Motor neuron (in vitro differentiated cells): ENCODE results near the gene ZNF740. TPM values are rescaled to one million over a fixed set of nuclear protein-coding genes. Genes with fewer than 3 reads are reported as not detected.
A peak's percentile ranks its signal among the peaks of the same experiment; 100 is the strongest.

ENCODE experiments used
- ATAC-seq, 8 experiments: fragments of 200-7000 bp; cut with Tn5 transposase; replicated peaks in 6 of 8; 2 replicates each; pipeline ENCODE4 v1.8.0; 2021; ENCODE audit warnings: mild to moderate bottlenecking in 8 of 8, moderate library complexity in 8 of 8
- H3K27ac ChIP-seq, 2 donors: fragments of 250-450 bp; sonication (Bioruptor Pico); 2 replicates each; pipeline ENCODE4 v1.9.0; 2021; ENCODE audit warnings: antibody characterized with exemption in 2 of 2, mild to moderate bottlenecking in 2 of 2, moderate library complexity in 1 of 2
- H3K4me1 ChIP-seq, 2 donors: fragments of 250-450 bp; sonication (Bioruptor Pico); replicated peaks in 1 of 2; 2 replicates each; pipeline ENCODE4 v1.6.1; 2021; ENCODE audit warnings: antibody characterized with exemption in 2 of 2, mild to moderate bottlenecking in 2 of 2, moderate library complexity in 1 of 2
- H3K4me3 ChIP-seq, 5 donors: fragments of 250-450 bp; sonication (Bioruptor Pico); 2 replicates each; pipeline ENCODE4 v1.9.0; 2021; ENCODE audit warnings: antibody characterized with exemption in 5 of 5, mild to moderate bottlenecking in 5 of 5, moderate library complexity in 4 of 5
- WGBS, 10 experiments: fragments of 450-650 bp; shearing (Covaris generic); methylation state at CpG; one replicate each; pipeline ENCODE4 v1.0.0; 2022; 5-methylcytosine and 5-hydroxymethylcytosine counted together
- in situ Hi-C, 9 experiments: fragments of 400-800 bp; cut with MboI; loops; one replicate each; pipeline ENCODE4 v1.15.0; 2021; ENCODE audit warnings: low sequenced_read_pairs in 9 of 9, low pct_unique_long_range_greater_than_20kb in 2 of 9; ENCODE audit not compliant: unreplicated experiment in 9 of 9
- total RNA-seq, 8 experiments: library from RNA; unstranded; fragments of 300-600 nt; gene quantifications; 2 replicates each; pipeline versions ENCODE4 v1.2.3 to v1.2.4, GENCODE V29; 2022

Gene ZNF740
- total RNA-seq, 8 experiments from 2014 or later = 13.8 to 39.8 (median 19.1) TPM

DNA sequence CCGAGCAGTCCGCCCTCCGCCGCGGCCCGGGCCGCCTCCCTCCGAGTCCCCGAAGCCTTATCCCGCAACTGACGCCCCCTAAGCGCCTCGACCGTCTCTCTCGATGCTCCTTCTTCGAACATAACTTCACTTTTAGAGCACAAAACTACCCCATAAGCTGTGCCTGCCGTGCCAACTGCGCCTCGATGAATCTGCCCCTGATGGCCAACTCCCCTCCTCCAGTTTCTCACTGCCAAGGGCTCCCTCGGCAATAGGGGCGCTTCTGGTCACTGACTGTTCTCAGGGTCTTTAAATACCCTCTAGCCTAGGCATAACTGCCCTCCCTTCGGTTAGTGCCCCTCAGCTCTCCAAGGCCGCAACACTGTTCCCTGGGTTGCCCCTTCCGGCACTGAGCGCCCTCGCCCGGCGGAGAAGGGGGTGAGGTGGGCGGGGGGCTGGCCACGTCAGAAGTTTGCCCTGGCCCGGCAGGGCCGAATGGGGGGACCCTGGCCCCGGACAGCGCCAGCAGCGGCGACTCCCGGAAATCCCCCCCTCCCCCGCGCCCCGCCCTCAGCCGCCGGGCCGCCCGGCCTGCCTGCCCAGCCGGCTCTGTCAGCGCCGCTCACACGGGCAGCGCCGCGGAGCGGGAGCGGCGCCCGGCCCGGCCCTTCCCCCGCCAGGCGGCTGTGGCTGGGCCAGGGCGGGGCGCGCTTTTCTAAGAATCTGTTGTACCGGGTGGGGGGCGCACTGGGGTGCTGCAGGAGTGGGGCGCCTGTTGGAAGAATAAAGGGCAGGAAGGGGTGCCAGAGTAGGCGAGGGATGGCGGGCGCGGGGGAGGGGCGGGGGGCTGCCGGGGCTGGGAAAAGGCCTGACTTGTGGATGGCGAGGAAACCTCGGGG, 40.9 kb downstream of the ZNF740 start:
- in situ Hi-C loops = no loop called here
- ATAC-seq = peak; percentile 13 to 78 (median 73)
- 0 to 22% (median 10%) methylated on average over 1 to 8 of the region's 72 CpGs; no CpG with 5 or more reads in 6 of the 10 experiments for WGBS, 10 experiments
- Histone ChIP-seq H3K4me1 (peaks cover 41 to 66% of the 10 kb centered on the region in 2 donors), H3K27ac (peak overlapping the region; percentile 85 to 93), H3K4me3 (peak overlapping the region; percentile 41 to 51 (median 43))

DNA sequence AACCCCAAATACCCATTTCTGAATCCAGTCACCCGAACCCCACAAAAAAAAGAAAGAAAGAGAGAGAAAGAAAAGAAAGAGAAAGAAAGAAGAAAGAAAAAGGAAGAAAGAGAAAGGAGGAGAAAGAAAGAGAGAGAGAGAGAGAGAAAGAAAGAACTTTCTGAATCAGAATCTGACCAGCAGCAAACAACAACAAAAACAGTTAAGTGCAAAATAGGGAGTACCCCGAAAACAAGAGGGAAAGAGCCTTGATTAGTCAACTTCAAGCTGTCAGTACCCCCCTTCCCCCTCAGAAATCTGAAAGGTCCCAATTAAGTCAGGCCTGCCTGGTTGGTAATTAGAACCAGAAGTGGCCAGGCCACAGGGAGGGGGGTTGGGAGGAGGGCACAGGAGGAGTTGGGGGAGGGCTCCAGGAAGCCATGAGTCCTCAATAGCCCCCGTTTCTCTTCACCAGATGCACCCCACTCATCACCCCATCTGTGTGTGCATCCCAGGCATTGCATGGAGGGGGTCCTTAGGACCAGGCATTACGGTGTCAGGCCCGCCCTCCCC, 41.7 kb downstream of the ZNF740 start:
- Histone ChIP-seq H3K4me3 (peak overlapping the region; percentile 41 to 51 (median 43)), H3K27ac (peak overlapping the region; percentile 85 to 93), H3K4me1 (peaks cover 41 to 62% of the 10 kb centered on the region in 2 donors)
- WGBS, 10 experiments = 0 to 21% (median 12%) methylated on average over 1 to 2 of the region's 5 CpGs; no CpG with 5 or more reads in 2 of the 10 experiments
- no peak for ATAC-seq
- in situ Hi-C loops = no loop called here

- Histone ChIP-seq H3K4me1 (peaks cover 41 to 57% of the 10 kb centered on the region in 2 donors), H3K4me3 (no peak overlapping the region), H3K27ac (peak overlapping the region; percentile 11 to 25)
- ATAC-seq = no peak
- in situ Hi-C loops = no loop called here
- WGBS, 10 experiments = 0 to 90% (median 40%) methylated on average over 1 to 2 of the region's 4 CpGs; no CpG with 5 or more reads in 3 of the 10 experiments
These were observed 42.3 kb downstream of the ZNF740 start for GRCh38 chr12:53222806-53223261.

DNA sequence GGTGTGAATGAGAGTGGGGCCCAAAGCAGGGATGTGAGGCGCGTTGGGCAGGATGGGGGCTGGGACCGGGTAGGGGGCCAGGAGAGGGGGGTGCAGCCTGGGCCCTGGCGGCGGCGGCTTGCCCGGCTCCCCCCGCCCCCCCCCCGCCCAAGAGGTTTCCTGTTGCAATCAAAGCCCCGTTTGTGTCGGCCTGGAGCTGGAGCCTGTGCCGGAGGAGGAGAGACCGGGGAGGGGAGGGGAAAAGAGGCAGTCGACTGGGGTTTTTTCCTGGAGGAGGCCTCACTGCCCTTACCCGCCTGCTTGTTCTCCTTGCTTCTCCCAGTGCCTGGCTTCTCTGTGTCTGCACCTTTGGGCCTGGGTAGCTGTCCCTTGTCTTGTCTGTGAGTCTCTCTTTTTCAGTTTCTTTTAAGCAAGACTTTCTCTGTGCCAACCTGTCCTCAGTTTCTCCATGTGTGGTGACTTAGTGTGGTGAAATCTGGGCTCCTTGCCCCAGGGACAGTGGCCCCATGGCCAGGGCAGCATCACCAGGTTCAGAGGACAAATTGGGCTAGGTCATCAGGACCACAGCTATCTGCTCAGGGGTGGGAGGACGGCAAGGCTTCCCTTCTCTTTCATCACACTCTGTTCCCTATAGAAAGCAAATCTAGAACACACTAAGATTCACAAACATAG, 43.0 kb downstream of the ZNF740 start:
- H3K4me3 ChIP-seq = no peak overlapping the region
- H3K27ac ChIP-seq = peak overlapping the region in 1 of 2 donors; percentile 25
- WGBS, 10 experiments = 0 to 67% methylated on average over 1 to 2 of the region's 16 CpGs; no CpG with 5 or more reads in 8 of the 10 experiments
- in situ Hi-C loops = no loop called here
- ATAC-seq = no peak
- peaks cover 41 to 51% of the 10 kb centered on the region in 2 donors for H3K4me1 ChIP-seq

- 80 to 81% methylated on average over 2 to 3 of the region's 11 CpGs; no CpG with 5 or more reads in 8 of the 10 experiments for WGBS, 10 experiments
- in situ Hi-C loops = no loop called here
- no peak for ATAC-seq
- H3K4me3 ChIP-seq = no peak overlapping the region
- no peak overlapping the region for H3K27ac ChIP-seq
- peaks cover 36 to 44% of the 10 kb centered on the region in 2 donors for H3K4me1 ChIP-seq
These were observed 43.8 kb downstream of the ZNF740 start for GRCh38 chr12:53224061-53224896.

- no peak overlapping the region for H3K27ac ChIP-seq
- no peak overlapping the region for H3K4me3 ChIP-seq
- H3K4me1 ChIP-seq = peaks cover 35 to 39% of the 10 kb centered on the region in 2 donors
- no peak for ATAC-seq
- in situ Hi-C loops = no loop called here
- 47 to 83% (median 74%) methylated on average over 3 to 5 of the region's 10 CpGs; no CpG with 5 or more reads in 6 of the 10 experiments for WGBS, 10 experiments
These were observed 44.5 kb downstream of the ZNF740 start for GRCh38 chr12:53224897-53225634.

- no peak overlapping the region for H3K4me3 ChIP-seq
- no peak overlapping the region for H3K27ac ChIP-seq
- in situ Hi-C loops = no loop called here
- 50 to 100% (median 84%) methylated on average over 1 to 7 of the region's 10 CpGs; no CpG with 5 or more reads in 2 of the 10 experiments for WGBS, 10 experiments
- H3K4me1 ChIP-seq = peaks cover 35 to 39% of the 10 kb centered on the region in 2 donors
- ATAC-seq = peak in 3 of 8 experiments; percentile 2 to 10 (median 7)
These were observed 45.3 kb downstream of the ZNF740 start for GRCh38 chr12:53225635-53226424.

- in situ Hi-C loops = no loop called here
- peaks cover 35 to 41% of the 10 kb centered on the region in 2 donors for H3K4me1 ChIP-seq
- no peak for ATAC-seq
- WGBS, 10 experiments = 60 to 100% (median 100%) methylated on average over 1 of the region's 4 CpGs; no CpG with 5 or more reads in 7 of the 10 experiments
- no peak overlapping the region for H3K27ac ChIP-seq
- no peak overlapping the region for H3K4me3 ChIP-seq
These were observed 46.3 kb downstream of the ZNF740 start for GRCh38 chr12:53226815-53227214.

- in situ Hi-C loops = no loop called here
- Histone ChIP-seq H3K4me3 (no peak overlapping the region), H3K4me1 (peaks cover 34 to 40% of the 10 kb centered on the region in 2 donors), H3K27ac (no peak overlapping the region)
- WGBS, 10 experiments = 95 to 100% methylated on average over 1 to 8 of the region's 11 CpGs; no CpG with 5 or more reads in 8 of the 10 experiments
- ATAC-seq = no peak
These were observed 46.8 kb downstream of the ZNF740 start for GRCh38 chr12:53227341-53227740.

DNA sequence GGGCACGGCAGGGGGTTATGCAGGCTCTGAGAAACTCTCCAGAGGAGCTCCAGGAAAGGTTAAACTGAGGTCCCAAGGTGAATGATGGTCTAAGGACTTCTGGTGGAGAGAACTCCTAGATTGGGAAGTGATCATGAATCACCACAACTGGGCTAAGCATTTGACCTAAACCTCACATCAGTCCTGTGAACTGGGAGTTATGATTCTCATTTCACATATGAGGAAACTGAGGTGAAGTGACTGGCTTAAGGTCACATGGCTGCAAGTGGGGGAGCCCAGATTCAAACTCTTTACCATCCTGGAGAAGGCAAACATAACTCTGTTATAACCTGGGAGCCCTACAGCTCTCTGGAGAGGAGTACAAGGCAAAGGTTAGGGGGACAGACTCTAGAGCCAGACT, 47.3 kb downstream of the ZNF740 start:
- no peak for ATAC-seq
- no peak overlapping the region for H3K4me3 ChIP-seq
- in situ Hi-C loops = no loop called here
- H3K27ac ChIP-seq = no peak overlapping the region
- WGBS, 10 experiments = 57 to 67% methylated on average over 1 of the region's 1 CpG; no CpG with 5 or more reads in 8 of the 10 experiments
- peaks cover 34 to 40% of the 10 kb centered on the region in 2 donors for H3K4me1 ChIP-seq

DNA sequence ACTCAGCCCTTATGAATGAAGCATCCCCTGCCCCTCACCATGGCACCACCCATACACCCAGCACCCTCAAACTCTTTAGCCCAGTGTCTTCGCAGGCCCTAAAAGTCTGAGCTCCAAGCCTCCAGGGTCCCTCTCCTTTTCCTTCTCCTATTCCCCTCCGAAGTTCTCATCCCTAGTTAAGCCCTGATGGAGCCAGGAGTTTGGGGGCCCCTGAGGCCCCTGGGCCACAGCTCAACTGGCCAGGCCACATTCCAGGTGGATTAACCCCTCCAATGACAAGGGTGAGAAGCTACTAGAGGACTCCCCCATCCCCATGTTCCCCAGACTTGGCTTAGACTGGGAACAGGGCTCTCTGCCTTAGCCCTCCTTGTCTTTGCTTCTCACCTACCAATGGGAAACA, 48.9 kb downstream of the ZNF740 start:
- Histone ChIP-seq H3K4me3 (no peak overlapping the region), H3K4me1 (peaks cover 34 to 40% of the 10 kb centered on the region in 2 donors), H3K27ac (no peak overlapping the region)
- in situ Hi-C loops = no loop called here
- no peak for ATAC-seq
- 100% methylated on average over 1 of the region's 2 CpGs; no CpG with 5 or more reads in 6 of the 10 experiments for WGBS, 10 experiments
